Hepatocyte (in vitro differentiated cells): ENCODE measurements around the gene PRSS33. TPM values are rescaled to one million over a fixed set of nuclear protein-coding genes. Genes with fewer than 3 reads are reported as not detected.

ENCODE experiments used
- DNase-seq: peaks from one replicate; pipeline ENCODE4 v3.0.0-alpha.2; 2016; ENCODE audit warnings: low spot score
- H2AFZ ChIP-seq: fragments of 200-600 bp; sonication (generic); 2 replicates; pipeline ENCODE4 v1.6.0; 2016; ENCODE audit warnings: antibody characterized with exemption, mild to moderate bottlenecking
- H3K27ac ChIP-seq: fragments of 200-600 bp; sonication (generic); 2 replicates; pipeline ENCODE4 v1.5.1; 2016; ENCODE audit warnings: mild to moderate bottlenecking
- H3K27me3 ChIP-seq: fragments of 200-600 bp; sonication (generic); 2 replicates; pipeline ENCODE4 v1.6.1; 2016
- H3K36me3 ChIP-seq: fragments of 200-600 bp; sonication (generic); replicated peaks from 2 replicates; pipeline ENCODE4 v1.5.1; 2016; ENCODE audit warnings: low read depth; ENCODE audit not compliant: insufficient read depth
- H3K4me1 ChIP-seq: fragments of 200-600 bp; sonication (generic); 2 replicates; pipeline ENCODE4 v1.5.1; 2016; ENCODE audit warnings: mild to moderate bottlenecking, moderate library complexity; ENCODE audit not compliant: insufficient read depth
- H3K4me2 ChIP-seq: fragments of 200-600 bp; sonication (generic); 2 replicates; pipeline ENCODE4 v1.6.0; 2016
- H3K4me3 ChIP-seq: fragments of 200-600 bp; sonication (generic); 2 replicates; pipeline ENCODE4 v1.5.1; 2016; ENCODE audit warnings: mild to moderate bottlenecking
- H3K79me2 ChIP-seq: fragments of 200-600 bp; sonication (generic); 2 replicates; pipeline ENCODE4 v1.6.0; 2017; ENCODE audit warnings: mild to moderate bottlenecking
- H3K9me2 ChIP-seq: fragments of 200-600 bp; sonication (generic); replicated peaks from 2 replicates; pipeline ENCODE4 v1.6.0; 2017; ENCODE audit warnings: mild to moderate bottlenecking; ENCODE audit not compliant: insufficient read depth
- H3K9me3 ChIP-seq: fragments of 200-600 bp; sonication (generic); 2 replicates; pipeline ENCODE4 v1.5.1; 2016; ENCODE audit warnings: low read depth, mild to moderate bottlenecking
- H4K20me1 ChIP-seq: fragments of 200-600 bp; sonication (generic); 2 replicates; pipeline ENCODE4 v1.6.0; 2016; ENCODE audit warnings: mild to moderate bottlenecking; ENCODE audit not compliant: insufficient read depth, poor library complexity, severe bottlenecking
- CTCF ChIP-seq: fragments of 200-600 bp; sonication (generic); IDR thresholded peaks from 2 replicates; pipeline ENCODE4 v1.5.1; 2016; ENCODE audit warnings: antibody characterized with exemption, mild to moderate bottlenecking; ENCODE audit not compliant: poor library complexity
- EZH2 ChIP-seq: fragments of 200-600 bp; sonication (generic); IDR thresholded peaks from 2 replicates; pipeline ENCODE4 v1.6.1; 2016; ENCODE audit warnings: antibody characterized with exemption, mild to moderate bottlenecking, borderline replicate concordance
- EZH2phosphoT487 ChIP-seq: fragments of 200-600 bp; sonication (generic); IDR thresholded peaks from one replicate; pipeline ENCODE4 v1.6.1; 2018; ENCODE audit warnings: antibody characterized with exemption, mild to moderate bottlenecking, low read depth, moderate library complexity; ENCODE audit not compliant: unreplicated experiment, severe bottlenecking
- WGBS: methylation state at CpG from one replicate; pipeline ENCODE4 v1.1.6; 2016; ENCODE audit warnings: low lambda C conversion rate; ENCODE audit errors: missing lambda C conversion rate; 5-methylcytosine and 5-hydroxymethylcytosine counted together
- polyA plus RNA-seq: library from polyadenylated mRNA; unstranded; fragments of >200 nt; fragmentation: Nextera tagmentation; extraction: Ambion mirVana; gene quantifications from 2 replicates; pipeline ENCODE4 v1.2.1, GENCODE V29; 2016
- total RNA-seq: library from RNA; depleted of rRNA; stranded (reverse); fragments of >200 nt; gene quantifications from 2 replicates; pipeline ENCODE4 v1.2.3, GENCODE V29; 2014

Gene PRSS33
- total and polyA plus RNA-seq, 2 experiments from 2014 or later, result not detected

- Histone ChIP-seq H3K9me3 (no peaks in the 10 kb centered on the region), H3K9me2 (no peaks in the 10 kb centered on the region), H2AFZ (peak overlapping the region; percentile 67), H3K27ac (peak overlapping the region; percentile 98), H3K4me1 (peaks cover 29% of the 10 kb centered on the region), H4K20me1 (peaks cover 37% of the 10 kb centered on the region), H3K79me2 (peaks cover 53% of the 10 kb centered on the region), H3K27me3 (no peaks in the 10 kb centered on the region), H3K4me3 (peak overlapping the region; percentile 7), H3K36me3 (no peaks in the 10 kb centered on the region), H3K4me2 (peak overlapping the region; percentile 95)
- WGBS, result 36% methylated on average over 23 of the region's 23 CpGs
- no peak for DNase-seq
- TF ChIP-seq EZH2, result no peak
- TF ChIP-seq CTCF, result no peak
- TF ChIP-seq EZH2phosphoT487, result no peak
Observed at GRCh38 chr16:2751577-2752034, 35.8 kb downstream of the PRSS33 start.

DNA sequence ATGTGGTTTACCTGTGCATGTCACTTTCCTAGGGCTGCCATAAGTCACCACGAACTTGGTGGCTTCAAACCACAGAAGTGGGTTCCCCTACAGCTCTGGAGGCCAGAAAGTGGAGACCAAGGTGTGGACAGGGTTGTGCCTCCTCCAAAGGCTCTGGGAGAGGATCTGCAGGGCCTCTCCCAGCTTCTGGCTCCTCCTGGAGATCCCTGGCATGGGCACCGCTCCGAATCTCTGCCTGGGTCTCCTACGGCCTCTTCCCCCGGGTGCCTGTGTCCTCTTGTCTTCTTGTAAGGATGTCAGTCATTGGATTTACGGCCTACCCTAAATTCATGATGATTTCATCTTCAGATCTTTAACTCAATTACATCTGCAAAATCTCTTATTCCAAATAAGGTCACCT is 37.4 kb downstream of the PRSS33 start:
- no peak for DNase-seq
- no peaks in the 10 kb centered on the region for H3K27me3 ChIP-seq
- H3K4me3 ChIP-seq, result no peak overlapping the region
- H3K4me2 ChIP-seq, result no peak overlapping the region
- H3K79me2 ChIP-seq, result peaks cover 36% of the 10 kb centered on the region
- TF ChIP-seq EZH2phosphoT487, result no peak
- H3K9me2 ChIP-seq, result no peaks in the 10 kb centered on the region
- H3K36me3 ChIP-seq, result no peaks in the 10 kb centered on the region
- no peak overlapping the region for H3K27ac ChIP-seq
- peaks cover 21% of the 10 kb centered on the region for H4K20me1 ChIP-seq
- H3K9me3 ChIP-seq, result no peaks in the 10 kb centered on the region
- H3K4me1 ChIP-seq, result peaks cover 15% of the 10 kb centered on the region
- H2AFZ ChIP-seq, result no peak overlapping the region
- WGBS, result 100% methylated on average over 6 of the region's 6 CpGs

DNA sequence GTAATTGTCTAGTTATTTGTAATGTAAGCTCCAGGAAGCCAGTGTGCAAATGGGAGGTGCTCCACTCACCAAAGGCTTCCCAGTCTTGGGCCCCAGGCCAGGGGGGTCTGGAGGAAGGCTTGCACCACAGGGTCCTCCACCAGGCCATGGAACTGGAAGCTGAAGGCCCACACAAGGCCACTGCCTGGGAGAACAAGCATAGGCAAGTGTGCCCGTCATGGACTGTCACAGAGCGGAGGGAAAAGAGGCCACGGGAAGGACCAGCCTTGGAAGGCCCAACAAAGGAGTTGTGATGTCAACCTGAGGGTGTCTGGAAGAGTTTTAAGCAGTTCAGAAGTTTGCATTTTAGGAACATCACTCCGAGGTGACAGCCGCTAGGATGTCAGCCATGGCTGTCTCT is 37.9 kb downstream of the PRSS33 start:
- DNase-seq, result no peak
- H3K4me2 ChIP-seq, result no peak overlapping the region
- H3K27me3 ChIP-seq, result no peaks in the 10 kb centered on the region
- H3K9me3 ChIP-seq, result no peaks in the 10 kb centered on the region
- peaks cover 11% of the 10 kb centered on the region for H3K4me1 ChIP-seq
- WGBS, result 99% methylated on average over 5 of the region's 5 CpGs
- TF ChIP-seq EZH2phosphoT487 (no peak), CTCF (no peak), EZH2 (no peak)
- H4K20me1 ChIP-seq, result peaks cover 16% of the 10 kb centered on the region
- H3K9me2 ChIP-seq, result no peaks in the 10 kb centered on the region
- H3K79me2 ChIP-seq, result peaks cover 31% of the 10 kb centered on the region
- H3K27ac ChIP-seq, result no peak overlapping the region
- no peak overlapping the region for H2AFZ ChIP-seq
- no peaks in the 10 kb centered on the region for H3K36me3 ChIP-seq
- no peak overlapping the region for H3K4me3 ChIP-seq

DNA sequence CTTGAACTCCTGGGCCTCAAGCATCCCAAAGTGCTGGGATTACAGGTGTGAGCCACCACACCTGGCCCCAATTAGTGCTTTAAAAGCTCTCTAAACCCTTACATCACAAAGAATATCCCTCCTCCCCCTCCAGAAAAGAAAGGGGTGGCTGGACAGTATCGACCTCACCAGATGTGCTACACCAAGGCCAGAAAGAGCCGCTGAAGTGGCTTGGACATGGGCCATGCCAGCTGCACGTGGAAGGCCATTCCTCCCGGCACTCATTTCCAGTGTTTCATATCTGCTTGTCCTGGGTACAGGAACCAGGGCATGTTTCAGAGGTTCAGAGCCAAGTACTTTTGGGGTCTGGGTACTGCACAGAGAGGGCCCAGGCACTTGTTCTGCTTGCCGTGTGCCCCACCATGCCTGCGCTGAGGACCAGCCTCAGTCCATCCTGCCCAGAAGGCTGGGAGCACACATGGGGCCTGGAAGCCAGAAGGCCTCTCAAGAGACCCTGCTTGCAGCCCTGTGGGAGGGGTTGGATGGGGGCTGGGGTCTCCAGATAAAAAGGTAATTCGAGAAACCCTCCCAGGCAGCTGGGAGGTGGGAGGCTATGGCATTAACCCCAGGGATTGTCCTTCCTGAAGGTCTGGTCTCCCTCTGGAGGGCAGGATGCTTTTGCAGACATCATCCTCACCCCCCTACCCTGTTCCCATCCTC is 38.5 kb downstream of the PRSS33 start:
- Histone ChIP-seq H3K27ac (no peak overlapping the region), H3K79me2 (peaks cover 26% of the 10 kb centered on the region), H3K4me1 (peaks cover 8% of the 10 kb centered on the region), H3K9me3 (no peaks in the 10 kb centered on the region), H2AFZ (no peak overlapping the region), H3K27me3 (no peaks in the 10 kb centered on the region), H4K20me1 (peaks cover 10% of the 10 kb centered on the region), H3K4me2 (no peak overlapping the region), H3K4me3 (no peak overlapping the region), H3K36me3 (no peaks in the 10 kb centered on the region), H3K9me2 (no peaks in the 10 kb centered on the region)
- DNase-seq, result no peak
- 93% methylated on average over 7 of the region's 7 CpGs for WGBS
- TF ChIP-seq CTCF (no peak), EZH2 (no peak), EZH2phosphoT487 (no peak)
